Transverse colon (tissue), 4 donors: ENCODE results near the gene HDC.

Experiments used
- EP300 ChIP-seq: sonication (generic); formaldehyde crosslinking; IDR thresholded peaks from one replicate; pipeline ENCODE4 v1.6.1; 2017; ENCODE audit warnings: antibody characterized with exemption, low read depth
- POLR2A ChIP-seq: fragments of 450-650 bp; IDR thresholded peaks from one replicate; pipeline ENCODE4 v1.6.1; 2016; ENCODE audit warnings: antibody characterized with exemption, mild to moderate bottlenecking, moderate library complexity
- POLR2AphosphoS5 ChIP-seq, 3 donors: sonication (generic); formaldehyde crosslinking; IDR thresholded peaks; one replicate each; pipeline ENCODE4 v1.6.1; 2016; ENCODE audit warnings: antibody characterized with exemption in 3 of 3
- TF ChIP-seq, protein P1 (sequence below), 5 experiments: fragments of 200-600 bp in 3 of 5; fragments of 450-650 bp in 2 of 5; sonication (generic) in 3 of 5; IDR thresholded peaks; 1 replicate in 2 of 5; 2 replicates in 3 of 5; pipeline ENCODE4 v1.5.1; 2016 to 2017; ENCODE audit warnings: antibody characterized with exemption in 5 of 5, inconsistent platforms in 3 of 5, mild to moderate bottlenecking in 2 of 5, moderate library complexity in 1 of 5

- TF ChIP-seq POLR2A = no peak
- TF ChIP-seq, protein P1, sequence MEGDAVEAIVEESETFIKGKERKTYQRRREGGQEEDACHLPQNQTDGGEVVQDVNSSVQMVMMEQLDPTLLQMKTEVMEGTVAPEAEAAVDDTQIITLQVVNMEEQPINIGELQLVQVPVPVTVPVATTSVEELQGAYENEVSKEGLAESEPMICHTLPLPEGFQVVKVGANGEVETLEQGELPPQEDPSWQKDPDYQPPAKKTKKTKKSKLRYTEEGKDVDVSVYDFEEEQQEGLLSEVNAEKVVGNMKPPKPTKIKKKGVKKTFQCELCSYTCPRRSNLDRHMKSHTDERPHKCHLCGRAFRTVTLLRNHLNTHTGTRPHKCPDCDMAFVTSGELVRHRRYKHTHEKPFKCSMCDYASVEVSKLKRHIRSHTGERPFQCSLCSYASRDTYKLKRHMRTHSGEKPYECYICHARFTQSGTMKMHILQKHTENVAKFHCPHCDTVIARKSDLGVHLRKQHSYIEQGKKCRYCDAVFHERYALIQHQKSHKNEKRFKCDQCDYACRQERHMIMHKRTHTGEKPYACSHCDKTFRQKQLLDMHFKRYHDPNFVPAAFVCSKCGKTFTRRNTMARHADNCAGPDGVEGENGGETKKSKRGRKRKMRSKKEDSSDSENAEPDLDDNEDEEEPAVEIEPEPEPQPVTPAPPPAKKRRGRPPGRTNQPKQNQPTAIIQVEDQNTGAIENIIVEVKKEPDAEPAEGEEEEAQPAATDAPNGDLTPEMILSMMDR (IDR thresholded peaks at IDR 0.05) = no peak
- TF ChIP-seq EP300 = no peak
- no peak for TF ChIP-seq POLR2AphosphoS5 (IDR thresholded peaks at IDR 0.05)
Measured at GRCh38 chr15:50281427-50281826, 15.9 kb upstream of the HDC start.
